ENCODE measurements around the gene CACNA2D3. TPM values are rescaled to one million over a fixed set of nuclear protein-coding genes. Genes with fewer than 3 reads are reported as not detected.

CACNA2D3 gene
- total RNA-seq, 1 donor from 2014 or later = 0.70 TPM

DNA sequence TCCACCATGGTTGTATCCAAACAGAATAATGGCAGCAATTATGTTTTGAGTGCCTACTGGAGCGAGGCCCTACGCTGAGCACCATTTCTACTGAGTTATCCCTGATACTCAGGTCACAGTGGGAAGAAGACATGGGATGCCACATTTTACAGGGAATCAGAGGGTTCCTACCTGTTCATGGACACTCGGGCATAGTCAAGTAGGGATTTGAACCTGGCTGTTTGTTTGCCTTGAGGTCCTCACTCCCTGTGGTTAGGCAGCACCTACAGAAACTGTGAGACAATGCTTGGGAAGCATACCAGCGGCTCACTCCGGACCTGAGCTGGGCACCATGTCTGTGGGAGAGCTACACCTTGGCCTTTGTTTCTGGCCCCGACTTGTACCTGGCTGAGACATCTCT lies 415.2 kb downstream of the CACNA2D3 start:
- no peak for FAIRE-seq
- TF ChIP-seq EZH2 (IDR thresholded peaks at IDR 0.05; ENCODE audit: insufficient read depth, low read length) (no peak), CTCF (IDR thresholded peaks at IDR 0.05; ENCODE audit: insufficient read depth, low read depth, low read length) (no peak)
- H3K9ac ChIP-seq (ENCODE audit: low read length) = no peak overlapping the region
- H3K36me3 ChIP-seq (ENCODE audit: insufficient read depth, low read length) = no peaks in the 10 kb centered on the region
- Mint-ChIP-seq H3K27ac (ENCODE audit: unreplicated experiment) (no peak overlapping the region), H3K4me3 (ENCODE audit: unreplicated experiment) (no peak overlapping the region), H3K27me3 (ENCODE audit: low read depth, unreplicated experiment) (peaks cover 13% of the 10 kb centered on the region), H3K4me1 (ENCODE audit: low read depth, unreplicated experiment) (no peaks in the 10 kb centered on the region), H3K9me3 (ENCODE audit: unreplicated experiment) (no peaks in the 10 kb centered on the region), H3K36me3 (ENCODE audit: low read depth, unreplicated experiment) (no peaks in the 10 kb centered on the region)
- no peak for DNase-seq (ENCODE audit: low read depth)
- H3K27ac ChIP-seq (ENCODE audit: low read depth, low read length) = no peak overlapping the region
- H3K4me3 ChIP-seq (ENCODE audit: insufficient read depth, low read depth, low read length) = no peak overlapping the region
- H2AFZ ChIP-seq (ENCODE audit: low read depth, low read length) = no peak overlapping the region
- H3K4me1 ChIP-seq (ENCODE audit: insufficient read depth, low read length) = no peaks in the 10 kb centered on the region
- no peaks in the 10 kb centered on the region for H4K20me1 ChIP-seq (ENCODE audit: insufficient read depth, low read length)
- H3K79me2 ChIP-seq (ENCODE audit: insufficient read depth, low read length) = no peaks in the 10 kb centered on the region
- no peak overlapping the region for H3K4me2 ChIP-seq (ENCODE audit: low read length)
- H3K27me3 ChIP-seq (ENCODE audit: insufficient read depth, low read length) = no peaks in the 10 kb centered on the region
- no peaks in the 10 kb centered on the region for H3K9me3 ChIP-seq (ENCODE audit: insufficient read depth, low read depth, low read length)

GRCh38 chr3:54538346-54538745 lies 416.0 kb downstream of the CACNA2D3 start:
- Mint-ChIP-seq H3K4me1 (ENCODE audit: low read depth, unreplicated experiment) (no peaks in the 10 kb centered on the region), H3K27ac (ENCODE audit: unreplicated experiment) (no peak overlapping the region), H3K27me3 (ENCODE audit: low read depth, unreplicated experiment) (peaks cover 13% of the 10 kb centered on the region), H3K9me3 (ENCODE audit: unreplicated experiment) (no peaks in the 10 kb centered on the region), H3K4me3 (ENCODE audit: unreplicated experiment) (no peak overlapping the region), H3K36me3 (ENCODE audit: low read depth, unreplicated experiment) (no peaks in the 10 kb centered on the region)
- Histone ChIP-seq H4K20me1 (ENCODE audit: insufficient read depth, low read length) (no peaks in the 10 kb centered on the region), H3K4me3 (ENCODE audit: insufficient read depth, low read depth, low read length) (no peak overlapping the region), H3K9me3 (ENCODE audit: insufficient read depth, low read depth, low read length) (no peaks in the 10 kb centered on the region), H3K36me3 (ENCODE audit: insufficient read depth, low read length) (no peaks in the 10 kb centered on the region), H3K27me3 (ENCODE audit: insufficient read depth, low read length) (no peaks in the 10 kb centered on the region), H3K9ac (ENCODE audit: low read length) (no peak overlapping the region), H3K4me2 (ENCODE audit: low read length) (no peak overlapping the region), H3K79me2 (ENCODE audit: insufficient read depth, low read length) (no peaks in the 10 kb centered on the region), H2AFZ (ENCODE audit: low read depth, low read length) (no peak overlapping the region), H3K4me1 (ENCODE audit: insufficient read depth, low read length) (no peaks in the 10 kb centered on the region), H3K27ac (ENCODE audit: low read depth, low read length) (no peak overlapping the region)
- TF ChIP-seq EZH2 (IDR thresholded peaks at IDR 0.05; ENCODE audit: insufficient read depth, low read length) = no peak
- TF ChIP-seq CTCF (IDR thresholded peaks at IDR 0.05; ENCODE audit: insufficient read depth, low read depth, low read length) = no peak
- DNase-seq (ENCODE audit: low read depth) (no peak), FAIRE-seq (no peak)

DNA sequence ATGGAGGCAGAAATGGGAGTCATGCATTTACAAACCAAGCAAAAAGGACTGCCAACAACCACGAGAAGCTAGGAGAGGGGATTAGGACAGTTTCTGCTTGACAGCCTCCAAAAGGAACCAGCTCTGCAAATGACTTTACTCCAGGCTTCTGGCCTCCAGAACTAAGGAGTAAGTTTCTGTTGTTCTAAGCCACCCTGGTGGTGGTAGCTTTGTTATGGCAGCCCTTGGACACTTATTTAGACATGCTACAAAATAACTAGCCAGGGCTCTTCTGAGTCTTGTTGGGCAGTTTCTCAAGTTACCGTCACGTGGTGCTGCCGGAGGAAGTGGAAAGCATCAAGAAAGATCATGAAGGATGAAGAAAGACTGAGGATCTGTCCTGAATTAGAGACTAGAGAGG lies 419.0 kb downstream of the CACNA2D3 start:
- no peaks in the 10 kb centered on the region for H4K20me1 ChIP-seq (ENCODE audit: insufficient read depth, low read length)
- Mint-ChIP-seq H3K4me1 (ENCODE audit: low read depth, unreplicated experiment) (no peaks in the 10 kb centered on the region), H3K9me3 (ENCODE audit: unreplicated experiment) (no peaks in the 10 kb centered on the region), H3K36me3 (ENCODE audit: low read depth, unreplicated experiment) (no peaks in the 10 kb centered on the region), H3K4me3 (ENCODE audit: unreplicated experiment) (no peak overlapping the region), H3K27ac (ENCODE audit: unreplicated experiment) (no peak overlapping the region), H3K27me3 (ENCODE audit: low read depth, unreplicated experiment) (peaks cover 13% of the 10 kb centered on the region)
- H3K9ac ChIP-seq (ENCODE audit: low read length) = no peak overlapping the region
- no peak overlapping the region for H3K4me2 ChIP-seq (ENCODE audit: low read length)
- H3K27me3 ChIP-seq (ENCODE audit: insufficient read depth, low read length) = no peaks in the 10 kb centered on the region
- no peaks in the 10 kb centered on the region for H3K4me1 ChIP-seq (ENCODE audit: insufficient read depth, low read length)
- no peaks in the 10 kb centered on the region for H3K9me3 ChIP-seq (ENCODE audit: insufficient read depth, low read depth, low read length)
- FAIRE-seq (no peak), DNase-seq (ENCODE audit: low read depth) (no peak)
- H3K36me3 ChIP-seq (ENCODE audit: insufficient read depth, low read length) = no peaks in the 10 kb centered on the region
- H3K4me3 ChIP-seq (ENCODE audit: insufficient read depth, low read depth, low read length) = no peak overlapping the region
- no peak overlapping the region for H3K27ac ChIP-seq (ENCODE audit: low read depth, low read length)
- no peak for TF ChIP-seq EZH2 (IDR thresholded peaks at IDR 0.05; ENCODE audit: insufficient read depth, low read length)
- no peak for TF ChIP-seq CTCF (IDR thresholded peaks at IDR 0.05; ENCODE audit: insufficient read depth, low read depth, low read length)
- no peak overlapping the region for H2AFZ ChIP-seq (ENCODE audit: low read depth, low read length)
- no peaks in the 10 kb centered on the region for H3K79me2 ChIP-seq (ENCODE audit: insufficient read depth, low read length)
